ENCODE results near the gene PRKAR1B. TPM values are rescaled to one million over a fixed set of nuclear protein-coding genes. Genes with fewer than 3 reads are reported as not detected.

Gene PRKAR1B
- total and polyA plus RNA-seq, 8 donors: 2.5 to 8.4 (median 5.3) TPM

GRCh38 chr7:710161-710560 is 16.9 kb downstream of the PRKAR1B start:
- intact Hi-C loops (cut with DNase I): no loop called here
- FAIRE-seq (no peak), ATAC-seq (no peak), DNase-seq (peak in 1 of 6 donors; percentile 31)
- no peaks in the 10 kb centered on the region for H3K27me3 ChIP-seq
- H3K9me3 ChIP-seq: no peaks in the 10 kb centered on the region
- 92 to 94% methylated on average over 14 of the region's 14 CpGs for WGBS, 2 donors
- H3K27ac ChIP-seq: no peak overlapping the region
- no peaks in the 10 kb centered on the region for H3K36me3 ChIP-seq
- H3K4me1 ChIP-seq: peaks cover 0 to 2% (median 0%) of the 10 kb centered on the region in 3 donors
- no peak overlapping the region for H3K4me3 ChIP-seq
- no peak for TF ChIP-seq CTCF (IDR thresholded peaks at IDR 0.05)

GRCh38 chr7:707296-708000 is 19.6 kb downstream of the PRKAR1B start:
- peak in 1 of 6 donors; percentile 27 for DNase-seq

GRCh38 chr7:706721-707120 is 20.4 kb downstream of the PRKAR1B start:
- Histone ChIP-seq H3K27ac (no peak overlapping the region), H3K4me3 (no peak overlapping the region), H3K9me3 (no peaks in the 10 kb centered on the region), H3K4me1 (peaks cover 0 to 6% (median 0%) of the 10 kb centered on the region in 3 donors), H3K27me3 (no peaks in the 10 kb centered on the region), H3K36me3 (no peaks in the 10 kb centered on the region)
- no peak for ATAC-seq
- no peak for FAIRE-seq
- TF ChIP-seq CTCF (IDR thresholded peaks at IDR 0.05): no peak
- intact Hi-C loops (cut with DNase I): no loop called here
- WGBS, 2 donors: 90 to 92% methylated on average over 7 of the region's 7 CpGs
- peak in 1 of 6 donors; percentile 19 for DNase-seq

More at GRCh38 chr7:707296-708000, 19.6 kb downstream of the PRKAR1B start:
- FAIRE-seq (no peak), ATAC-seq (no peak)
- no peak overlapping the region for H3K4me3 ChIP-seq
- H3K27me3 ChIP-seq: no peaks in the 10 kb centered on the region
- H3K4me1 ChIP-seq: peaks cover 0 to 6% (median 0%) of the 10 kb centered on the region in 3 donors
- H3K36me3 ChIP-seq: no peaks in the 10 kb centered on the region
- H3K27ac ChIP-seq: no peak overlapping the region
- H3K9me3 ChIP-seq: no peaks in the 10 kb centered on the region
- 91 to 94% methylated on average over 17 of the region's 17 CpGs for WGBS, 2 donors
- intact Hi-C loops (cut with DNase I): no loop called here
- no peak for TF ChIP-seq CTCF (IDR thresholded peaks at IDR 0.05)

GRCh38 chr7:703049-703448 is 24.0 kb downstream of the PRKAR1B start:
- H3K36me3 ChIP-seq: no peaks in the 10 kb centered on the region
- FAIRE-seq (no peak), DNase-seq (no peak), ATAC-seq (no peak)
- H3K4me3 ChIP-seq: no peak overlapping the region
- intact Hi-C loops (cut with DNase I): no loop called here
- H3K27me3 ChIP-seq: no peaks in the 10 kb centered on the region
- no peak for TF ChIP-seq CTCF (IDR thresholded peaks at IDR 0.05)
- peaks cover 0 to 6% (median 0%) of the 10 kb centered on the region in 3 donors for H3K4me1 ChIP-seq
- H3K27ac ChIP-seq: no peak overlapping the region
- 94 to 99% methylated on average over 3 of the region's 3 CpGs for WGBS, 2 donors
- no peaks in the 10 kb centered on the region for H3K9me3 ChIP-seq

GRCh38 chr7:701086-701671 is 25.9 kb downstream of the PRKAR1B start:
- no peak for ATAC-seq
- no peak for FAIRE-seq

More at GRCh38 chr7:701086-701671, 25.9 kb downstream of the PRKAR1B start:
- no peak for TF ChIP-seq CTCF (IDR thresholded peaks at IDR 0.05)
- DNase-seq: no peak
- Histone ChIP-seq H3K36me3 (no peaks in the 10 kb centered on the region), H3K27ac (no peak overlapping the region), H3K9me3 (no peaks in the 10 kb centered on the region), H3K27me3 (no peaks in the 10 kb centered on the region), H3K4me1 (peaks cover 0 to 6% (median 0%) of the 10 kb centered on the region in 3 donors), H3K4me3 (no peak overlapping the region)
- WGBS, 2 donors: 97 to 99% methylated on average over 4 of the region's 4 CpGs
- intact Hi-C loops (cut with DNase I): no loop called here
